K562 (cell line): ENCODE measurements around the gene NECAP2. TPM values are rescaled to one million over a fixed set of nuclear protein-coding genes. Genes with fewer than 3 reads are reported as not detected.

ENCODE experiments used
- CHD1 ChIP-seq: fragments of 200-600 bp; sonication (generic); IDR thresholded peaks from one replicate; pipeline ENCODE4 v1.6.1; 2012; ENCODE audit warnings: mild to moderate bottlenecking, moderate library complexity, low read length, inconsistent platforms
- DIDO1 ChIP-seq: fragments of 450-650 bp; IDR thresholded peaks from 2 replicates; pipeline ENCODE4 v1.6.1; 2016; ENCODE audit warnings: low read depth, missing biosample characterization, missing genetic modification characterization
- GABPB1 ChIP-seq: sonication (generic); formaldehyde crosslinking; IDR thresholded peaks from 2 replicates; pipeline ENCODE4 v1.8.0; 2022; ENCODE audit warnings: mild to moderate bottlenecking, missing genetic modification reagents
- HNRNPLL ChIP-seq: fragments of 200-400 bp; formaldehyde crosslinking; IDR thresholded peaks from 2 replicates; pipeline ENCODE4 v1.6.1; 2017; ENCODE audit warnings: low read length, low read depth, mild to moderate bottlenecking; ENCODE audit not compliant: poor library complexity, severe bottlenecking
- RNF2 ChIP-seq: sonication (generic); IDR thresholded peaks from 2 replicates; pipeline ENCODE4 v1.6.1; 2016
- SIN3B ChIP-seq: fragments of 450-650 bp; IDR thresholded peaks from 2 replicates; pipeline ENCODE4 v1.6.1; 2017; ENCODE audit warnings: low read depth, mild to moderate bottlenecking, moderate library complexity
- SIX5 ChIP-seq, 2 experiments: IDR thresholded peaks; 2 replicates each; pipeline ENCODE4 v1.6.1; 2011; ENCODE audit warnings: low read length in 2 of 2, borderline replicate concordance in 1 of 2, low read depth in 1 of 2, mild to moderate bottlenecking in 1 of 2, moderate library complexity in 1 of 2; ENCODE audit not compliant: insufficient read depth in 1 of 2
- SOX6 ChIP-seq: fragments of 450-650 bp; IDR thresholded peaks from 2 replicates; pipeline ENCODE4 v1.6.1; 2014; ENCODE audit warnings: mild to moderate bottlenecking
- STAT5B ChIP-seq: fragments of 250-450 bp; sonication (Bioruptor Pico); IDR thresholded peaks from 2 replicates; pipeline ENCODE4 v1.8.0; 2021; ENCODE audit warnings: mild to moderate bottlenecking, inconsistent platforms
- ZBTB11 ChIP-seq, 3 experiments: fragments of 200-800 bp in 1 of 3; fragments of 250-450 bp in 1 of 3; fragments of 450-650 bp in 1 of 3; sonication (Bioruptor Pico) in 1 of 3; sonication (Bioruptor generic) in 1 of 3; formaldehyde crosslinking in 1 of 3; IDR thresholded peaks; 2 replicates each; pipeline versions ENCODE4 v1.6.1 to v1.8.0; 2016 to 2022; ENCODE audit warnings: mild to moderate bottlenecking in 2 of 3, missing genetic modification characterization in 2 of 3, missing compliant biosample characterization in 1 of 3, moderate library complexity in 1 of 3
- ZC3H8 ChIP-seq: fragments of 450-650 bp; IDR thresholded peaks from 2 replicates; pipeline ENCODE4 v1.6.1; 2017
- ZFX ChIP-seq: sonication (generic); formaldehyde crosslinking; IDR thresholded peaks from 2 replicates; pipeline ENCODE4 v1.8.0; 2022; ENCODE audit warnings: mild to moderate bottlenecking, missing genetic modification reagents, moderate library complexity
- ZNF668 ChIP-seq: fragments of 250-450 bp; sonication (Bioruptor Pico); IDR thresholded peaks from 2 replicates; pipeline ENCODE4 v1.8.0; 2022; ENCODE audit warnings: mild to moderate bottlenecking, inconsistent platforms
- ZNF830 ChIP-seq: fragments of 250-450 bp; sonication (Bioruptor Pico); IDR thresholded peaks from 2 replicates; pipeline ENCODE4 v1.5.0; 2021; ENCODE audit warnings: mild to moderate bottlenecking
- polyA plus RNA-seq, 8 experiments: library from polyadenylated mRNA; depleted of rRNA in 4 of 8; stranded (reverse) in 5 of 8; unstranded in 3 of 8; fragments of >200 nt; fragmentation: Nextera tagmentation in 2 of 8; fragmentation: Illumina TruSeq in 1 of 8; extraction: Ambion mirVana in 2 of 8; extraction: Trizol in 1 of 8; gene quantifications; 2 replicates each; pipeline versions ENCODE4 v1.2.1 to v1.2.3, GENCODE V29; 2011 to 2014; ENCODE audit warnings: inconsistent platforms in 1 of 8, missing spikeins in 1 of 8
- total RNA-seq, 7 experiments: library from RNA; depleted of rRNA in 6 of 7; stranded (reverse); fragments of >200 nt in 6 of 7; fragmentation: Illumina TruSeq in 2 of 7; extraction: Trizol in 2 of 7; gene quantifications; 2 replicates each; pipeline versions ENCODE4 v1.2.1 to v1.2.3, GENCODE V29; 2011 to 2021; ENCODE audit warnings: low replicate concordance in 1 of 7
- TF ChIP-seq, protein P1 (sequence below): IDR thresholded peaks from 2 replicates; pipeline ENCODE4 v1.6.1; 2012; ENCODE audit warnings: low read depth, low read length, improper control_type of control experiment, borderline replicate concordance
- TF ChIP-seq, protein P2 (sequence below), 2 experiments: IDR thresholded peaks; 2 replicates each; pipeline ENCODE4 v1.6.1; 2012; ENCODE audit warnings: improper control_type of control experiment in 2 of 2, low read depth in 2 of 2, low read length in 2 of 2, borderline replicate concordance in 1 of 2
- TF ChIP-seq, protein P3 (sequence below): fragments of 450-650 bp; formaldehyde crosslinking; IDR thresholded peaks from 2 replicates; pipeline ENCODE4 v1.4.0; 2022; ENCODE audit warnings: missing genetic modification characterization

Gene NECAP2
- total and polyA plus RNA-seq, 9 of the 15 experiments (the other 6 are each of a cell fraction or from before 2014, with no cell fraction given), result 22.7 to 107 (median 79.2) TPM

GRCh38 chr1:16440470-16441281 lies at the start of gene NECAP2 (continued):
- TF ChIP-seq, protein P1, sequence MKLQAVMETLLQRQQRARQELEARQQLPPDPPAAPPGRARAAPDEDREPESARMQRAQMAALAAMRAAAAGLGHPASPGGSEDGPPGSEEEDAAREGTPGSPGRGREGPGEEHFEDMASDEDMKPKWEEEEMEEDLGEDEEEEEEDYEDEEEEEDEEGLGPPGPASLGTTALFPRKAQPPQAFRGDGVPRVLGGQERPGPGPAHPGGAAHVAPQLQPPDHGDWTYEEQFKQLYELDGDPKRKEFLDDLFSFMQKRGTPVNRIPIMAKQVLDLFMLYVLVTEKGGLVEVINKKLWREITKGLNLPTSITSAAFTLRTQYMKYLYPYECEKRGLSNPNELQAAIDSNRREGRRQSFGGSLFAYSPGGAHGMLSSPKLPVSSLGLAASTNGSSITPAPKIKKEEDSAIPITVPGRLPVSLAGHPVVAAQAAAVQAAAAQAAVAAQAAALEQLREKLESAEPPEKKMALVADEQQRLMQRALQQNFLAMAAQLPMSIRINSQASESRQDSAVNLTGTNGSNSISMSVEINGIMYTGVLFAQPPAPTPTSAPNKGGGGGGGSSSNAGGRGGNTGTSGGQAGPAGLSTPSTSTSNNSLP, result peak; percentile 68; the same call in 1 of the 2 replicates
- TF ChIP-seq ZNF830 (CRISPR knock-in tag) (peak; percentile 69; the same call in 1 of the 2 replicates), ZBTB11 (CRISPR knock-in tag; IDR thresholded peaks at IDR 0.05) (peak in 1 of 3 experiments; percentile 91; a peak in 3 of 6 replicates), SIN3B (peak; percentile 82), ZC3H8 (0 out of 2 replicates have a peak, but pooled peaks have one; percentile 40), CHD1 (peak; percentile 97), GABPB1 (CRISPR knock-in tag) (peak; percentile 94), SIX5 (IDR thresholded peaks at IDR 0.05; ENCODE audit: borderline replicate concordance in 1 of 2, insufficient read depth in 1 of 2, low read depth in 1 of 2, low read length in 2 of 2) (peak in 1 of 2 experiments; percentile 32; a peak in 2 of 4 replicates), ZFX (CRISPR knock-in tag) (peak; percentile 65), ZNF668 (no peak), RNF2 (peak; percentile 78), HNRNPLL (peak; percentile 49), SOX6 (peak; percentile 76; the same call in 1 of the 2 replicates), DIDO1 (tag) (peak; percentile 76), STAT5B (CRISPR knock-in tag) (no peak)
- TF ChIP-seq, protein P2, sequence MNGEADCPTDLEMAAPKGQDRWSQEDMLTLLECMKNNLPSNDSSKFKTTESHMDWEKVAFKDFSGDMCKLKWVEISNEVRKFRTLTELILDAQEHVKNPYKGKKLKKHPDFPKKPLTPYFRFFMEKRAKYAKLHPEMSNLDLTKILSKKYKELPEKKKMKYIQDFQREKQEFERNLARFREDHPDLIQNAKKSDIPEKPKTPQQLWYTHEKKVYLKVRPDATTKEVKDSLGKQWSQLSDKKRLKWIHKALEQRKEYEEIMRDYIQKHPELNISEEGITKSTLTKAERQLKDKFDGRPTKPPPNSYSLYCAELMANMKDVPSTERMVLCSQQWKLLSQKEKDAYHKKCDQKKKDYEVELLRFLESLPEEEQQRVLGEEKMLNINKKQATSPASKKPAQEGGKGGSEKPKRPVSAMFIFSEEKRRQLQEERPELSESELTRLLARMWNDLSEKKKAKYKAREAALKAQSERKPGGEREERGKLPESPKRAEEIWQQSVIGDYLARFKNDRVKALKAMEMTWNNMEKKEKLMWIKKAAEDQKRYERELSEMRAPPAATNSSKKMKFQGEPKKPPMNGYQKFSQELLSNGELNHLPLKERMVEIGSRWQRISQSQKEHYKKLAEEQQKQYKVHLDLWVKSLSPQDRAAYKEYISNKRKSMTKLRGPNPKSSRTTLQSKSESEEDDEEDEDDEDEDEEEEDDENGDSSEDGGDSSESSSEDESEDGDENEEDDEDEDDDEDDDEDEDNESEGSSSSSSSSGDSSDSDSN (IDR thresholded peaks at IDR 0.05; ENCODE audit: borderline replicate concordance in 1 of 2, low read depth in 2 of 2, low read length in 2 of 2), result peak in 1 of 2 experiments; percentile 51; a peak in 1 of 4 replicates
- TF ChIP-seq, protein P3, sequence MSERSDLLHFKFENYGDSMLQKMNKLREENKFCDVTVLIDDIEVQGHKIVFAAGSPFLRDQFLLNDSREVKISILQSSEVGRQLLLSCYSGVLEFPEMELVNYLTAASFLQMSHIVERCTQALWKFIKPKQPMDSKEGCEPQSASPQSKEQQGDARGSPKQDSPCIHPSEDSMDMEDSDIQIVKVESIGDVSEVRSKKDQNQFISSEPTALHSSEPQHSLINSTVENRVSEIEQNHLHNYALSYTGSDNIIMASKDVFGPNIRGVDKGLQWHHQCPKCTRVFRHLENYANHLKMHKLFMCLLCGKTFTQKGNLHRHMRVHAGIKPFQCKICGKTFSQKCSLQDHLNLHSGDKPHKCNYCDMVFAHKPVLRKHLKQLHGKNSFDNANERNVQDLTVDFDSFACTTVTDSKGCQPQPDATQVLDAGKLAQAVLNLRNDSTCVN (CRISPR knock-in tag), result no peak
